Prostate gland (tissue), 2 donors: ENCODE data around the gene RGS9BP.

ENCODE experiments used
- CTCF ChIP-seq, 4 experiments: fragments of 200-600 bp in 2 of 4; fragments of 450-650 bp in 2 of 4; sonication (generic) in 2 of 4; IDR thresholded peaks; 1 replicate in 3 of 4; 2 replicates in 1 of 4; pipeline ENCODE4 v1.5.1; 2016 to 2019; ENCODE audit warnings: antibody characterized with exemption in 4 of 4, mild to moderate bottlenecking in 2 of 4, moderate library complexity in 2 of 4
- POLR2A ChIP-seq: fragments of 450-650 bp; IDR thresholded peaks from one replicate; pipeline ENCODE4 v1.6.1; 2016; ENCODE audit warnings: antibody characterized with exemption, mild to moderate bottlenecking

GRCh38 chr19:32687681-32688080 is 12.0 kb downstream of the RGS9BP start:
- no peak for TF ChIP-seq CTCF (IDR thresholded peaks at IDR 0.05)
- TF ChIP-seq POLR2A = no peak
